Stomach smooth muscle (tissue), 2 donors: ENCODE measurements around the gene FOXL2.

Experiments used
- H3K27ac ChIP-seq: one replicate; pipeline ENCODE4 v1.7.0; 2013; ENCODE audit warnings: mild to moderate bottlenecking, low read length, inconsistent platforms
- H3K27me3 ChIP-seq, 2 donors: one replicate each; pipeline ENCODE4 v1.7.0; 2013; ENCODE audit warnings: low read length in 2 of 2; ENCODE audit not compliant: insufficient read depth in 2 of 2, control insufficient read depth in 1 of 2
- H3K36me3 ChIP-seq, 2 donors: one replicate each; pipeline ENCODE4 v1.7.0; 2013; ENCODE audit warnings: low read length in 2 of 2; ENCODE audit not compliant: control insufficient read depth in 2 of 2, insufficient read depth in 2 of 2
- H3K4me1 ChIP-seq: one replicate; pipeline ENCODE4 v1.7.0; 2013; ENCODE audit warnings: low read length; ENCODE audit not compliant: control insufficient read depth, insufficient read depth
- H3K4me3 ChIP-seq, 2 donors: one replicate each; pipeline ENCODE4 v1.7.0; 2013; ENCODE audit warnings: low read length in 2 of 2
- H3K9ac ChIP-seq, 2 donors: one replicate each; pipeline ENCODE4 v1.7.0; 2013; ENCODE audit warnings: low read length in 2 of 2, mild to moderate bottlenecking in 1 of 2
- H3K9me3 ChIP-seq, 2 donors: one replicate each; pipeline ENCODE4 v1.7.0; 2013; ENCODE audit warnings: low read length in 2 of 2; ENCODE audit not compliant: control insufficient read depth in 2 of 2
- donor health status: healthy.
- donor health status: Pancreatic carcinoma.

Gene FOXL2

DNA sequence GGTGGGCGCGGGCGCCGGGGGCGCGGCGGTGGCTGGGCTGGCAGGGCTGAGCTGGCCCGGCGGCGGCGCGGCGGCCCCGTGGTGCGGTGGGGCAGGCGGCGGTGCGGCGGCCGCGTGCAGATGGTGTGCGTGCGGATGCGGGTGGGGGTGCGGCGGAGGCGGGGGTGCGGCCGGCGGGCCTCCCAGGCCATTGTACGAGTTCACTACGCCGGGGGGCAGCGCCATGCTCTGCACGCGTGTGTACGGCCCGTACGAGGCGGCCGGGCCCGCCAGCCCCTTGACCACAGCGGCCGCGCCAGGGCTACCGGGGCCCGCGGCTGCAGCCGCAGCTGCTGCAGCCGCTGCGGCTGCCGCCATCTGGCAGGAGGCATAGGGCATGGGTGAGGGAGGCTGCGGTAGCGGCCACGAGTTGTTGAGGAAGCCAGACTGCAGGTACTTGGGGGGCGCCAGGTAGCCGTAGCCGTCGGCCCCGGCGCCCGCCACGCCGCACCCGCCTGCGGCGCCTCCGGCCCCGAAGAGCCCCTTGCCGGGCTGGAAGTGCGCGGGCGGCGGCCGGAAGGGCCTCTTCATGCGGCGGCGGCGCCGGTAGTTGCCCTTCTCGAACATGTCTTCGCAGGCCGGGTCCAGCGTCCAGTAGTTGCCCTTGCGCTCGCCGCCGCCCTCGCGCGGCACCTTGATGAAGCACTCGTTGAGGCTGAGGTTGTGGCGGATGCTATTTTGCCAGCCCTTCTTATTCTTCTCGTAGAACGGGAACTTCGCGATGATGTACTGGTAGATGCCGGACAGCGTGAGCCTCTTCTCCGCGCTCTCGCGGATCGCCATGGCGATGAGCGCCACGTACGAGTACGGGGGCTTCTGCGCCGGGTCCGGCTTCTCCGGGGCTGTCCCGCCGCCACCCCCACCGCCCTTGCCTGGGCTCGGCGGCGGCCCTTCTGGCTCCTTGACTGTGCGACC lies 951 bp downstream of the FOXL2 start:
- H3K4me1 ChIP-seq = peaks cover 37% of the 10 kb centered on the region
- H3K9ac ChIP-seq = no peak overlapping the region
- H3K27me3 ChIP-seq = peaks cover 83 to 98% of the 10 kb centered on the region in 2 donors
- no peaks in the 10 kb centered on the region for H3K9me3 ChIP-seq
- no peak overlapping the region for H3K27ac ChIP-seq
- H3K36me3 ChIP-seq = no peaks in the 10 kb centered on the region
- peak overlapping the region; percentile 54 to 66 for H3K4me3 ChIP-seq

DNA sequence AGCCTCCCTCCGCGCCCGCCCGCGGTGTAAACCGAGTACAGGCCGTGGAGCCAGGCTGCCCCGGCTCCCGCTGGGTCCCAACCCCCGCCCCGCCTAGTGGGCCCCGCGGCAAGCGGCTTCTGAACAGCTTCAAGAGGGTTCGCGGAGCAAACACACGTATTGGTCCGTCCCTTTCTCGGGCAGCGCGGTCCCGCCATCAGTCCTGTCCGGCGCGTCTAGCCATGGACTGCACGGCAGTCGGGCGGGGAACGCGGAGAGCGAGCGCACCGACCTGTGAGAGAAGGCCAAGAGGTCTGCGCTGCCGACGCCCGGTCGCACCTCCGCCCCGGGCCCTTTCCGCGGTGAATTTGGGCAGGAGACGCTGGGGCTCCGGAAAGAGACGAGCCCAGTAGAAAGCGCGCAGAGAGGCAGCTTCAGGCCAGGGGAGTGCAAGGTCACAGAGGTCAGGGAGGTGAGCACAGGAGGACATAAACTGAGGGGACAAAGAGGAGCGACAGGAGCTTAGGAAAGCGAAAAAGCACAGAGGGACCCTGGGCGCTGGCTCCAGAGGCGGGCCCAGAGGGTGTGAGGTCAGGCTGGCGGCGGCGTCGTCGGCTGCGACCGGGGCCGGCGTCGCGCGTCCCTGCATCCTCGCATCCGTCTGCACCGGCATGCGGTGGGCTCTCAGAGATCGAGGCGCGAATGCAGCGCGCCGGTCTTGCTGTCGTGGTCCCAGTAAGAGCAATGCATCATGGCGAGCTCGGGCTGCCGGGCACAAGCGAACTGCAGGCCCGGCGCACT lies 1.8 kb downstream of the FOXL2 start:
- Histone ChIP-seq H3K9me3 (no peaks in the 10 kb centered on the region), H3K27ac (no peak overlapping the region), H3K4me3 (peak overlapping the region; percentile 22 to 44), H3K4me1 (peaks cover 32% of the 10 kb centered on the region), H3K9ac (no peak overlapping the region), H3K36me3 (no peaks in the 10 kb centered on the region), H3K27me3 (peaks cover 82 to 97% of the 10 kb centered on the region in 2 donors)

GRCh38 chr3:138944654-138944928 lies 2.3 kb downstream of the FOXL2 start:
- H3K27me3 ChIP-seq = peaks cover 83 to 97% of the 10 kb centered on the region in 2 donors
- H3K4me3 ChIP-seq = peak overlapping the region in 1 of 2 donors; percentile 44
- H3K9ac ChIP-seq = no peak overlapping the region
- peaks cover 32% of the 10 kb centered on the region for H3K4me1 ChIP-seq
- no peaks in the 10 kb centered on the region for H3K36me3 ChIP-seq
- H3K27ac ChIP-seq = no peak overlapping the region
- no peaks in the 10 kb centered on the region for H3K9me3 ChIP-seq

- Histone ChIP-seq H3K9me3 (no peaks in the 10 kb centered on the region), H3K27me3 (peaks cover 83 to 97% of the 10 kb centered on the region in 2 donors), H3K4me1 (peaks cover 32% of the 10 kb centered on the region), H3K9ac (no peak overlapping the region), H3K36me3 (no peaks in the 10 kb centered on the region), H3K4me3 (no peak overlapping the region), H3K27ac (no peak overlapping the region)
These were observed 2.9 kb downstream of the FOXL2 start for GRCh38 chr3:138943724-138944653.

DNA sequence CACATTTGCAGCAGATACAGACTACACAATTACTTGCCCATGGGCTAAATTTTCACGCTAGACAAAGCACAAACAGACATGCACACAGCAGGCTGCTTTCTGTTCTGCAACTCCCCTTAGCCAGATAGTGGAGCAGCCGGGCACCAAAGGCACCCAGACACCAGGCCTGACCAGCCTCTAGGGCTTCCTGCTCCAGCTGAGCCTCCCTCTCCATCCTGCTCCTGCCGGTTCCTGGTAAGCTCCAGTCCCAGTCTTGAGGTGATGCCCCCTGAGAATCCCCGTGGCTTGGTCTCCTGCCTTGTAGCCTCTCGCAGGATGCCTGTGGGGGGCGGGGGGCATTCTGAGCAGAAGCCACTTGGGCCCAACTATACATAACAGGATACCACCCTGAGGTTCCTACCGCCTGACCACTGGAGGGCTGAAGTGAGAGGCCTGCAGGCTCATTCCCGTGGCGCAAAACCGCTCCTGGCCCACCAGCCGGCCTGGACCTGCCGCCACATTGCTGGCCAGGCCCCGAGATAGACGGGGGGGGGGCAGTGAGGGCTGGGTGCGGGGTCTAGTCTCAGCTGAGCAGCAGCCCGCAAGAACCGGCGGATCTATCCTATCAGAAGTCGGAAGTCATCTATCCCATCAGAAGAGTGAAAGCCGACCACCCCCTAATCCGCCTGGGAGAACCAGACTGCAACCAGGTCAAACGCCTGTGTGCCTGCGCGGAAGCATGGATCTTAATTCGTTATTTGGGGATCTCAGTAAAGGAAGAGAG lies 3.9 kb downstream of the FOXL2 start:
- Histone ChIP-seq H3K4me3 (no peak overlapping the region), H3K36me3 (no peaks in the 10 kb centered on the region), H3K27ac (no peak overlapping the region), H3K9ac (no peak overlapping the region), H3K27me3 (peaks cover 83 to 97% of the 10 kb centered on the region in 2 donors), H3K4me1 (peaks cover 42% of the 10 kb centered on the region), H3K9me3 (no peaks in the 10 kb centered on the region)

GRCh38 chr3:138942271-138942670 lies 4.7 kb downstream of the FOXL2 start:
- no peak overlapping the region for H3K27ac ChIP-seq
- no peaks in the 10 kb centered on the region for H3K36me3 ChIP-seq
- H3K27me3 ChIP-seq = peaks cover 84 to 97% of the 10 kb centered on the region in 2 donors
- H3K4me3 ChIP-seq = no peak overlapping the region
- H3K9ac ChIP-seq = no peak overlapping the region
- no peaks in the 10 kb centered on the region for H3K9me3 ChIP-seq
- peaks cover 47% of the 10 kb centered on the region for H3K4me1 ChIP-seq

DNA sequence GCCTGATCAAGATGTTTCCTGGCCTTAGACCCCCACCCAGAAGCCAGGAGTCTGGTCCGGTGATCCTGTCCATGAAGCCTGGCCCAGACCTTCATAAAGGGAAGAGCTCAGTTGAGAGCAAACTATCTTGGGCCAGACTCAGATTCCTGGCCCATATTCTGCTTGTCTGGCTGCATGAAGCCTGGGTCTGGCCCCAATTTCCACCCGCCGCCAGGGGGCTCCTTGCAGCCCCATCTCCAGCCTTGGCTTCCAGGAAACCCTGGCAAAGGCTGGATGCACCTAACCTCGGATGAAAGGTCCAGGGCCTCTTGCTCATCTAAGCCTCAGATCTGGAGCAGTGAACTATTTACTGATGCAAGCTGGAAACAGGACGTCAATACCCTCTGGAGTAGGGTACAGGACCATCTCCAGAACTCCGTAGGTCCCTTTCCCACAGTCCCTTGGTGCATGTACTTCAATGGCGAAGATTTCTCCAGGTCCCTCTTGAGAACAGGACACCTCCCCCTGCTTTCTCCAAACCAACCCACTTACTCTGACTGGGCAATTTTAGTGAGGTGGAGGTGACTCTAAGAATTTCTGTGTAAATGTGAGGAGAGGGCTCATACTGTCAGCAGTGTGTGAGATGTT lies 5.6 kb downstream of the FOXL2 start:
- Histone ChIP-seq H3K4me1 (peaks cover 48% of the 10 kb centered on the region), H3K36me3 (no peaks in the 10 kb centered on the region), H3K9ac (no peak overlapping the region), H3K4me3 (no peak overlapping the region), H3K27ac (no peak overlapping the region), H3K9me3 (no peaks in the 10 kb centered on the region), H3K27me3 (peaks cover 89 to 97% of the 10 kb centered on the region in 2 donors)

DNA sequence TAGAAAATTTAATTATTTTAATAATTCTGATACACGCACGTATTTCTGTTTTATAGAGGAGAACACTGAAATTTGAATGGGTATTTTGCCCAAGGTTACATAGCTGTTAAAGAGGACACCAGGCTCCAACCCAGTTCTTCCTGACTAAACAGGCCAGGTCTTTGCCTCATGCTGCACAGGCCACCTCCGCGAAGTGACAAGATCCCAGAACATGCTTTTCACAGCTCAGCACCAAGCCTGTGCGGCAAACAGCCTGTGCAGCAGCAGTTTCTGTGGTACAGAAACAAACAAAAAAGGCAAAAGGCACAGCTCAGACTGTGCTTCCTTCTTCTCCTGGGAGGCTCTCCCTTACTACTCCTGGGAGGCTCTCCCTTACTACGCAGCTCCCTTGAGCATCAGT lies 6.5 kb downstream of the FOXL2 start:
- Histone ChIP-seq H3K27me3 (peaks cover 94% of the 10 kb centered on the region in 2 donors), H3K4me1 (peaks cover 45% of the 10 kb centered on the region), H3K9ac (no peak overlapping the region), H3K36me3 (no peaks in the 10 kb centered on the region), H3K27ac (no peak overlapping the region), H3K4me3 (no peak overlapping the region), H3K9me3 (no peaks in the 10 kb centered on the region)

DNA sequence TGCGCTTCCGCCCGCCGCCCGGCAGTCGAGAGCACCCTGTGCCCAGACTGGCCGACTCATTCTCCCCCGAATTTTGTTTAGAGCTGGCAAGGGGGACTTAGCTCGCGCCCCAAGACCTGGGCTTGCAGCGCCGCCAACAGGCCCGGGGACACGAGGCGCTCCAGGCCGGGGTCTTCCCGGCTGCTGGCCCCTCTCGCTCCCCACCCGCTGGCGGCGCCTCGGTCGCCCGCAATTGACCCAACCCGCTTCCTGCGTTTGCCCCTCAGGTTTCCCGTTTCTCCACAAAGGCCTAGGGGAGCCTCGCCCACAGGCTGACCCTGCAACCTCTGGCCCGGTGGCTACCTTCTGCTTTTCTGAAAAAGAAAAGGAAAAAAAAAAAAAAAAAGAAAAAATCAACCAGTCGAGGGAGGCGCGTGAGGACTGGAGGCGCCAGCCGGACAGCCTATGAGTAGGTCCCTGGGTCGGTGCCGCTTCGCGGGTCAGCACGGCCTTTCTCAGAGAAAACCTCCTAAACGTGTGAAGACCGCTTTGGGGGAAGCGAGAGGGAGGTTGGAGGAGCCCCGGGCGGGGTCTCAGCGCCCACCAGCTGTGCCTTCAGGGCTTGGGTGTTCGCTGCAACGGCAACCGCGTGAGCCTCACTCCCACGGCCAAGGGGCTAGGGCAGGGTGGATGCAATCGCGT lies 7.2 kb downstream of the FOXL2 start:
- H3K4me1 ChIP-seq = peaks cover 37% of the 10 kb centered on the region
- peaks cover 87 to 88% of the 10 kb centered on the region in 2 donors for H3K27me3 ChIP-seq
- H3K9me3 ChIP-seq = no peaks in the 10 kb centered on the region
- H3K4me3 ChIP-seq = no peak overlapping the region
- H3K9ac ChIP-seq = no peak overlapping the region
- H3K27ac ChIP-seq = no peak overlapping the region
- H3K36me3 ChIP-seq = no peaks in the 10 kb centered on the region
